CD4-positive, alpha-beta T cell treated with Interleukin-21 for 1 hour (primary cell): ENCODE data around the gene BARD1.
"Not testable (repeated sequence)": the region's sequence is repeated elsewhere in the genome, so short reads cannot be mapped to it uniquely, and the experiment has no call there.

Source experiments
- DNase-seq: peaks from one replicate; pipeline ENCODE4 v3.0.0-alpha.2; 2020

Gene BARD1

DNA sequence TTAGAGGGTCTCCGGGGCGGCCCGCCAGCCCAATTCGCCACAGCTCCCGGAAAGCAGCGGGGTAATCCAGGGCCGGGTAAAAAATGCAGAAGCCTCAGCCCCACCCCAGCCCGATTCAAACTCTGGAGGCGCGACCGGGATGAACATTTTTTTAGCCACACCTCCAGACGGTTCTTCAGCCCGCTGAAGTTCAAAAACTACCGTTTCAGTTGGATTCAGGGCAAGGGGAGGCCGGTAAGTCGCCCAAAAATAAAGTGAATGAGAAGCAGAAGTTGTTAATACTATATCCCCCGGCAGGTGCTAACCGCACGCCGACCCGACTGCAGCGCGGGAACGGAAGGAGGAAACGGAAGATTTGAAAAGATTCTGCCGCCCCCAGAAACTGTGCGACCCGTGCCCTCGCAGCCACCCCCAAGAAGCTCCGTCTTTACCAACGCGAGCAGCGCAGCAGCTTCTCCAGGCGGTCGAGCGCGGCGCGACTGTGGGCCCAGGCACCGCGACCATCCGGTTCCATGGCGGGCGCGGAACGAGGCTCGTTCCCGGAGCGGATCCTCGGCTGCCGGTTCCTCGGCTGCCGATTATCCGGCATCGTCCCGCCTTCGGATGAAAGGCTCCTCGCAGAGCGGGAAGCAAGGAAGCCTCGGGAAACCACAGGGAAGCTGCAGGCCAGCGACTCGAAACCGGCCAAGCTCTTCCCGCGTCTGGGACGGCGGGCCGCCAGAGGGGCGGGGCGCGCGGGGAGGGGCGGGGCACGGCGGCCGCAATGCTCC, at the start of gene BARD1:
Gene BARD1, minus strand, starts transcription at position 703 of the 770 bp plus-strand sequence. Its CDS starts 114 bp downstream, at position 589.
- DNase-seq, result peak; percentile 58

DNA sequence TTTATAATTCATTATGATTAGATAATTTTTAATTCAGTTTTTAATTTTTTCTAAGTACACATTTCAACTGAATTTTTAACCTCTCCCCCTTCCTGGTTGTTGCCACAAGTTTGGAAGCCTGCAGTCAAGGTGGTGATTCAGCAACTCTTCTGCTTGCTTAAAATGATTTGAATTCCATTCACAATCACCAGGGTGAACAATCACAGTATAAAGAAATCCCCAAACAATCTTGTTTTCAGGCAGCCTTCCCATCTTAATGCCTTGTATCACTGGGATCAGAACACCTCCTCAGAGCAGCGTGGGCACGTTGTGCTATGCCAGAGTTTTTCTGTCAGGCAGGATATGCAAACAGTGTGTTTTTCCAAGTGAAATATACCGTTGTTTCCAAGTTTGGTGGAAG, 46.7 kb upstream of the BARD1 start:
- DNase-seq, result no peak

DNA sequence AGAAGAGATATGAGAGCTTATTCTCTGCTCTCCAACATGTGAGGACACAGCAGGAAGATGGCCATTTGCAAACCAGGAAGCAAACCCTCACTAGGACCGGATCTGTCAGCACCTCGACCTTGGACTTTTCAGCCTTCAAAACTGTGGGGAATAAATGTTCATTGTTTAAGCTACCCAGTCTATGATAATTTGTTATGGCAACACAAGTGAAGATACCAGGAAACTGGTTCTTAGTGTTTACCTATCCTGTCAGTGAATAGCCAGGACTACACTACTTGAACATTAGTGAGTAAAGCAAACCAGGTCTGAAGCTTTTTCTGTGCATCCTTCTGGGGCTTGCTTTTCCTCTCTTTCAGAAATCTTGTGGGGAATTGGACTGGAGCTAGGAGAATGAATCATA, 44.4 kb upstream of the BARD1 start:
- DNase-seq, result no peak

DNA sequence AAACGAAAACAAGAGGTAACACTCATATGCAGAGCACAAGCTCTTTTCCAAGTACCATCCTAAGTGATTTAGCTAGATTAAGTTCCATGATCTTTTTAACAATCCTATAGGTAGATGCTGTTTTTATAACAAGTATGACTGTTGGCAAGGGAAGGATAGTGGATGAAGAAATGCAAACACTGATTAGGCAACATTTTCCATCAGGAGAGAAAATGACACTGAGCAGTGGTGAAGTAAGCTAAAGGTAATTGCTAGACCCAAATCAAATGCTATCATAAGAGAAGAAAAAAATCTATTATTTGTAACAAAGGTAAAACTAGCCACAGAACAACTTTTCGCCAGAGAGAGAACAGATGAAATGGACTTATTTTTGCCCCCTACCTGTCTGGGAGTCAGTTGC, 34.3 kb upstream of the BARD1 start:
- DNase-seq, result no peak

DNA sequence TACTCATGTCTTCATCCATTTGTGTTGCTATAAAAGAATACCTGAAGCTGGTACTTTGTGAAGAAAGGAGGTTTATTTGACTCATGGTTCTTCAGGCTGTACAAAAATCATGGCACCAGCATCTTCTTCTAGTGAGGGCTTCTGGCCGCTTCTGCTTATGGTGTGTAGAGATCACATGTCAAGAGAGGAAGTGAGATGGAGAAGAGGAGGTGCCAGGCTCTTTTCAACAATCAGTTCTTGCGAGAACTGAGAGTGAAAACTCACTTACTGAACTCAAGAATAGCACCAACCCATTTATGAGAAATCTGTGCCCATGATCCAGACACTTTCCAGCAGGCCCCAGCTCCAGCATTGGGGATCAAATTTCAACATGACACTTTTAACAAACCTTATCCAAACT, 30.0 kb upstream of the BARD1 start:
- DNase-seq, result no peak

DNA sequence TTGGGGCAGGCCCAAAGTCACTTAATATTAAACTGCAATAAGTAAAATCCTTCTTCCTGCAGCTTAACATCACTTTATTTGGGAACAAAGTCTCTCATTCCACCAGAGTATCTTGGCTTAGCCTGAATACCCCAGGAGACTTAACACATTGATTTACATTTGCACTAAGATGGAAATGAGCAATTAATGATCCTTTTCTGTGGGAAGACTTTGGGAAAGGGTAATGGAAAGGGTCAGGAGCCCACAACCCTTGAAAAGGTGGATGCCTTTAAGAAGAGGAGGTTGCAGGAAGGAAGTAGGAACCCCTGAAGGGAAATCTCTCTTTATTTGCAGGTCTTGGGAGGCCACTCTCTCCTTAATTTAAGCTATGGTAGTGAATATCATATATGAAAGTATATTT, 28.0 kb upstream of the BARD1 start:
- DNase-seq, result no peak

DNA sequence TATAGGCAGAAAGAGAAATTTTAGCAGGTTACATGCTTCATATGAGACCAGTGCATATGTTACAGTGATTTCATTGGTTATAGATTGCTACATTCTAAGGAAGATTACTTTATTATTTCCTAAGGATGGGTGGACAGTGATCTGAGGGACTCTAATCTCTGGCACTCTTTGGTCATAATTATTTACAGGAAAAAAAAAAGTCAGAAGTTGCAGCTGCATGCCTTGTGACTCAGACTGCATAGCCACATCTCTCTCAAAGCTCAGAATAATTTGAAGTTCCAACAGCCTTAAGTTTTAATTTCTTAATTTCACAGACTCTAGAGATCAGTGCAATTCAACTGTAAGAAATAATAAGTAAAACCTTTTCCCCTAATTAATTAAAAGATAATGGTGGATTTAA, 27.1 kb upstream of the BARD1 start:
- DNase-seq, result no peak

DNA sequence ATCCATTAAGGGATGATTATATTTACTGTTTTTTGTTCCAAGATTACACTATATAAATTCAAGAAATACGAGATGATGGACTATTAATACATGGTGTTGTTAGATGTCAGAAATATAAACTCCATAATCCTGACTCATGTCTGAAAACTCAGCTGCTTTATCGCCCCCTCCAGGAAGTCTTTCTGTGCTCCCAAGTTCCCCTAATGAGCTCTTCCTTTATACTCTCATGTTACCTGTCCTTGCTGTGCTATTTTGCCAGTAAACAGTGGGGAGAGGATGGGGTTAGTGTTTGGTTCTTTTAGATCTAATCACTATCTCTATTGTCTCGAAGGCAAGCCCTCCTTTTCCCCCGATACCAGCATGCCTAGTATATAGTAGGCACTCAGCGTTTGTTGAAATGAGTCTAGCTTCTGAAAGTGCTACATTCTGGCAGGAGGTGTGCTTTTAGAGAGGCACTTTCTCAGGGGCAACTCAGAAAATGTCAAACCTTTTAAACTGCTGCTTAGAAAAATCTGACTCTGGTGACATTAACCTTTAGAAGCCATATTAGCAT, 21.4 kb upstream of the BARD1 start:
- peak; percentile 17 for DNase-seq

DNA sequence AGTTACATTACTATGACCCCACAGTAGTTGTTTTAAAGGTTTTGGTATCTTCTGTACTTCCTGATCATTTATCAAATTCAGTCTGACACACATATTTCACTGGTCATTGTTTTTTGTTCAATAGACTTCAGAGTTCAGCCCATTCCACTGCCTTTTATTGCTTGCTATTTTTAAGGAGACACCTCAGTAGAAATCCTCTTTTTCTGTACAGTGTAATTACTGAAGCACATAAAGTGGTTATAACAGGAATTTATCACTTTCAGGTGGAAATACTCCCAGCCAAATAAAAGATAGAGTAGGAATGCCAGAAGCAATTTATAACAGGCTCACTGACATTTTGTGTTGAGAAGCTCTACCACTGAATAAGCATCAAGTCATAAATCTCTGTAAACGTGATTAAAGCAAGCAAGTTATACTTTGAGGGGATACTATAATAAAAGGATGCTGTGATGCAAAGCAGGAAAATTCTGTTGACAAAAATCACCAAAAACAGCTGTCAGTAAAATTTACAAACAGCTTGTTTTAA, 6.6 kb upstream of the BARD1 start:
- no peak for DNase-seq

DNA sequence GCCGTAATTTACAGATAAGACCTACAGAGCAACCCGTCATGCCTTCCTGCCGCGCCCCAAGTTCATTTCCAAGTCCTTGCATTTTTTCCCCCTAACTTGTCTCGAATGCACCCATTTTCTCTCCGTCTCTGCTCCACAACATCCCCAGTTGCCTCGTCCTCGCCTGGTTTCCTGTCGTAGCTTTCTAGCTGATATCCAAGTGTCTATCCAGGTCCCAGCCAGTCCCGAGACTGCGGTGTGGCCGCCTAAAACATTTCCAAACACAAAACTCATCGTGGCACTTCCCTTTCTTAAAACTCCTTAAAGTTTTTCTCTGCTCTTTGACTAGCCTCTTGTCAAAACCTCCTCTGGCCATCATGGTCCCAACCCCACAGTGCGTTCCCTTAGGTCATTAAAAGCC, 1.2 kb upstream of the BARD1 start:
- DNase-seq, result no peak

DNA sequence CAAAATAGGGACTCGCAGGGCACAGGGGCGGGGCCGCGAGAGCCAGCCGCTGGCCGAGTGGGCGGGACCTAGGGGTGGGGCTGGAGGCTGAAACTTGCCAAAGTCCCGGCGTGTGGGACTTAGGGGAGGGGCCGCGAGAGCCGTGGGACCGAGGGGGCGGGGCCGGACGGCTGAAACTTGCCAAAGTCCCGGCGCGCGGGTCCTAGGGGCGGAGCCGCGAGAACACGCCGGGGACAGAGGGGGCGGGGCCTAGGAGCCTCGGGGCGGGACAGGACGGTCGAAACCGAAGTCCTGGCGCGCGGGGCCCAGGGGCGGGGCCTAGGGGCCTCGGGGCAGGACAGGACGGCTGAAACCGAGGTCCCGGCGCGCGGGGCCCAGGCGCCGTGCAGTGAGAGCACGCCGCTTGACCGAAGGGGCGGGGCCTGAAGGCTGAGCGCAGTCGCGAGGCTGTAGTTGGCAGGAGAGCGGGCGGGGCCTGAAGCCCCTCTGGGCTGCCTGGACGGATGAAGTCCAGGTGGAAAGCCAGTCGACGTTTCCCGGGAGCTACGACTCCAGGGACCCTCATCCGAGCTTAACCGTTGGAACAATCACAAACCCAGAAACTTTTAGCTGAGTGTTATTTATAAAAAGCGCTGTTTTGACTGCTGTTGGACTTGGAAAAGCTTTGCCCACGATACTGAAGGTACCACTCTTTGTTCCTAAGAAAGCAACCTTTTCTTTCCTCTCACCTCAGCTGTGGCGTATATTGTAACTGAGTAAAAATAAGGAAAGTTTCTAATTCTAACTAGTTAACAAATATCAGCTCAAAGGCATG, 475 bp upstream of the BARD1 start:
- peak; percentile 98 for DNase-seq

DNA sequence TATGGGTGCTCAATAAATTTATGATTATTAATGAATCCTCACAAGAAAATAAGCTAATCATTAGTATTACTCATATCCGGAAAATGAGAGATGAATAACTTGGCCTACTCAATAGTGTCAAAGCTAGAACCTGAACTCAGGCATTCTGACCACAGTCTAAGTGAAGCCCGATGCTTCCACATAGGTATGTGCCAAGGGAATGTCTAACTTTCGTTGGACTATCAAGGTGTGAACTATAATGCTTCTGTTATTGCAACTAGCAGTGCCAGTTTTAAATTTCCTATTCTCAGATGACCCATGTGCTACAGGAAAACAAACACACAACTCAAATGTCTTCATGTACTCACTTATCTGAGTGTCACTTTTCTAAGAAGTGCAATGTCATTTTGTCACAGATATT, 1.8 kb downstream of the BARD1 start:
- DNase-seq, result no peak

DNA sequence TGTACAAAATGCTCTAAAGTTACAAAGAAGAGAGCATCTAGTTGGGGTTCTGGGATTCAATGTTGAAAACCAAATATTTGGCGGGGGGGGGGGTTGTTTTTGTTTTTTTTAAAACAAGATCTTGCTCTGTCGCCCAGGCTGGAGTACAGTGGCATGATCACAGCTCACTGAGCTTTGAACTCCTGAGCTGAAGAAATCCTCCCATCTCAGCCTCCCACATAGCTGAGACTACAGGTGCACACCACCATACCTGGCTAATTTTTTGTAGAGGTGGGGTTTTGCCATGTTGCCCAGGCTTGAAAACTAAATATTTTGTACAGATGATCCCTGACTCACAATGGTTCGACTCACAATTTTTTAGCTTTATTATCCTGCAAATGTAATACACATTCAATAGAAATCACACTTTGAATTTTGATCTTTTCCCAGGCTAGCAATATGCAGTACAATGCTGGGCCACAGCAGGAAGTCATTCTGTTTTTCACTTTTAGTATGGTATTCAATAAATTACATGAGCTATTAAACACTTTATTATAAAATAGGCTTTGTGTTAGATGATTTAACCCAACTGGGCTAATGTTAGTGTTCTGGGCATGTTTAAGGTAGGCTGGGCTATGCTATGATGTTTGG, 7.6 kb downstream of the BARD1 start:
- no peak for DNase-seq

DNA sequence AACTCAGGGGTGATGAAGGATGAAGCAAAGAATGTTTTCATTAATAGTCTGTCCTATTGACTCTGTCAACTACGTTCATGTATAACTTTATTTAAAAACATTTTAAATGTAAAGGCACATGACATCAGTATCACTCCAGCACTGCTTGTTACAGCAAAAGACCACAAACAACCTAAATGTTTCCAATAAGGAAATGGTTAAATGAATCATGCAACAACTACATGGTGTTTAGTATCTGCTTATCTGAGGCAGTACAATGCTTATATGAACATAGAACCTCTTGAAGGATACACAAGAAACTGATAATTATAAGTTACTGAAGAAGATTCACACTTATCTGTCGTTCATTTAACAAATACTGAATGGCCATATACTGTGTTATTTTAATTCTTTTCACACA, 8.4 kb downstream of the BARD1 start:
- DNase-seq, result no peak

DNA sequence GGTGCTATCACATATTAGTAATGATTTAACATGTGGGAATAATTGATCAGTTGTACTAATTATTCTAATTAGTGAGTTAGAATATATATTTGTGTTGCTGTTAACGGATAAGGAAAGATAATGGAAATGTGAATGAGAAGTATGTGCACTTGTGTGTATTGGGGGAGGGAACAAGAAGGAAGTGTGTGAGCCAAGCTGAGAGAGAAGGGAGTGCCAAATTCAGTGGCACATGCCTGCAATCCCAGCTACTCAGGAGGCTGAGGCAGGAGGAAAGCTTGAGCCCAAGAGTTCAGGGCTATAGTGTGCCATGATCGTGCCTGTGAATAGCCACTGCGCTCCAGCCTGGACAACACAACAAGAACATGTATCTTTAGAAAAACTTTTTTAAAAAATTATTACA, 9.3 kb downstream of the BARD1 start:
- DNase-seq, result no peak

DNA sequence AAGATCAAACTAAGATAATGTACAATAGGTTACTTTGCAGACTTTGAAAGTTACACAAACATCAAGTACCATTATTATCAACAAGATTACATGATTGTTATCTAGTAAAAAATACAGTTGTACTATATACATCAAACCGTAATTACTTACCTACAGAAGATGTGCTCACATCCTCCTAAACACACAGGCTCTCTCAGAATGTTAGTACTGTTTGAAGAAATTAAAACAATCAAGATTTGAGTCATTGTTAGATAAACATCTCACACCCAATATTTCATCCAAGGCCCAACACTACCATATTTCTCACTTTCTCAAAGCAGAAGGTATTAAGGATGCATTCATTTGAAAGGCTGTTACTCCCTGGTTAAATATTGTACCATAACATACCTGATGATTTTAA, 12.6 kb downstream of the BARD1 start:
- DNase-seq, result no peak

DNA sequence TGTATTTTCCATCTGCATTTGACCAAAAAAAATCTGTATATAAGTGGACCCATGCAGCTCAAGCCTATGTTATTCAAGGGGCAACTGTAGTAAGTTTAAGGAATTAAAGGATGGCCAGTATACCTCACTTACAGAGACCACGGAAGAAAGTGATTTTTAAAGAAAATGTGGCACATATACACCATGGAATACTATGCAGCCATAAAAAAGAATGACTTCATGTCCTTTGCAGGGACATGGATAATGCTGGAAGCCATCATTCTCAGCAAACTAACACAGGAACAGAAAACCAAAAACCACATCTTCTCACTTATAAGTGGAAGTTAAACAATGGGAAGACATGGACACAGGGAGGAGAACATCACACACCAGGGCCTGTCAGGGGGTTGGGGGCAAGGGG, 26.3 kb downstream of the BARD1 start:
- not testable (repeated sequence) for DNase-seq

DNA sequence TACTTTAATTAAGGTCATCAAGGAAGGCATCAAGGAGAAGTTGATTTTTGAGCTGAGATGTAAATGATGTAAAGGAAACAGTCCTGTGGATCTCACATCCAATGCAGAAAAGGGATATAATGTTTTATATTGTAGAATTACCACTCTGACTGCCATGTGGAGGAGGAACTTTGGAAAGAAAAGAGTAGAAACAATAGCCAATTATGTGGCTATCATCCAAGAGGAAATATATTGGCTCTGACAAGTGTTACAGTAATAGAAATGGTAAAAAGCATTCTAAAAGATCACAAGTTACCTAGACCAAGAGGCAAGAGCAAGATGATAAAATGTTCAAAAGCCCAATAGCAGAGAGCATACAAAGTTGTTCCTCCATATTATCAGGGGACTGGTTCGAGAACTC, 26.8 kb downstream of the BARD1 start:
- DNase-seq, result no peak

DNA sequence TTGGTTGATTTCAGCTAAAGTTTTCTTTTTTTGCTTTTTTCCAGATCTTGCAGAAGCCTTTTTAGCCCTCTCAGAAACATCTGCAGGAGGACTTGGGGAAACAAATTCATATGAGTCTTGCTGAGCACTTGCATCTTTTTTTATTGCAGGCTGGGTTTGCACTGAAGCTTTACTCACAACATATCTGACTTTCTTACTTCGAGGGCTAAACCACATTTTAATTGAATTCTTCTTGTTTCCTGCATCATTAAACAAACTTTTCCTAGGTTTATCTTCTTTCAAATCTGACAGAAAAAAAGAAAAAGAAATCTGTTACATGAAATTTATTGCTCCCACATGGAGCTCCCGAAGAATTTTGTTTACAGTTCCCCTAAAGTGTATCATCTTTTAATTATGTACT, 28.3 kb downstream of the BARD1 start:
- no peak for DNase-seq

DNA sequence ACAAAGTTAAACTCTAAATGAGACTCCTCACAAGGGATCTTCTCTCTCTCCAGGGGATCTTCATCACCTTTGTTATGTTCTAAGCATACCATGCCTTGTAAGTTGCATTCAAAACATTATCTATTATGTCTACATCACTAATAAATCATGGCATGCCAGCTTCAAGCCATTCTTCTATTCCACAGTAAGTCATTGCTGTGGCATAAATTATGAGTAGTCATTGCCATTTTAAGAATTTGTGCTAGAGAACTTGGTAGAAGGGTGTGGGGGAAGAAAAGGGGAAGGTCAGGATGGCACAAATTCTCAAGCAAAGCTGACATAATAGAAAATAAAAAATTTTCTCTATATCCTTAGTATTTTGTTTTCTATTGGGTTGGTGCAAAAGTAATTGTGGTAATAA, 33.5 kb downstream of the BARD1 start:
- no peak for DNase-seq

DNA sequence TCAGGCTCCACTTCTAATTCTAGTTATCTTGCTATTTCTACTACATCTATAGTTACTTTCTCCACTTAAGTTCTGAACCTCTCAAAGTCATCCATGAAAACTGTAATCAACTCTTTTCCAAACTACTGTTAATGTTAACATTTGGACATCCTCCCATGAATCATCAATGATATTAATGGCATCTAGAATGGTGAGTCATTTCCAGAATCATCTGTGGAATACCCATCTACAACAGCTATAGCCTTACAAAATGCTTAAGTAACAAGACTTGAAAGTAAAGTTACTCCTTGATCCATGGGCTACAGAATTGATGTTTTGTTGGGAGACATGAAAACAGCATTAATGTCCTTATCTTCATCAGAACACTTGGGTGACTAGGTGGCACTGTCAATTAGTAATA, 35.4 kb downstream of the BARD1 start:
- no peak for DNase-seq

DNA sequence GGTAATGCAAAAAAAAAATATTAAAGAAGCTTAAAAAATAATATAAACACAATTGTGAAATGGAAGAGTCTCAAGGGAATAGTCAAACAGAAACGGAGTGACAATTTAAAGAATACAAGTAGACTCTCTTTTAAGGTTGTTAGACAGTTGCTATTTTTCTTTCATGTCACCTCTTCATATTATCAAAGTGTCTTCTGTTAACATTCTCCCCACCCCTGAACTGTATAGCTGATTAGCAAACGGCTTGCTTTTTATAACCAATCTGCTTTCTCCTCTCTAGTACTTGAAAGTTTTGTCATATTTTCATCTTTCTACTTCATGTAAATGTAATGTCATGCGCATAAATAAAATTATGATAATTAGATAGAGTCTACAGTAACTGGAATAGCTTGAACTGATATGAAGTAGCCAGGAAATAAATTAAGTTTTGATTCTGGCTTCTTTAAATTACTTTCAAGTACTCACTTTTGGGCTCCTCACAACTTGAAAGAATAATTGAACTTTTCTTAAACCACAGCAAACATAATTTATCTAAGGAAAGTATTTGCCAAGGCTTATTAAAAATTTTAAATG, 37.0 kb downstream of the BARD1 start:
- DNase-seq, result no peak

DNA sequence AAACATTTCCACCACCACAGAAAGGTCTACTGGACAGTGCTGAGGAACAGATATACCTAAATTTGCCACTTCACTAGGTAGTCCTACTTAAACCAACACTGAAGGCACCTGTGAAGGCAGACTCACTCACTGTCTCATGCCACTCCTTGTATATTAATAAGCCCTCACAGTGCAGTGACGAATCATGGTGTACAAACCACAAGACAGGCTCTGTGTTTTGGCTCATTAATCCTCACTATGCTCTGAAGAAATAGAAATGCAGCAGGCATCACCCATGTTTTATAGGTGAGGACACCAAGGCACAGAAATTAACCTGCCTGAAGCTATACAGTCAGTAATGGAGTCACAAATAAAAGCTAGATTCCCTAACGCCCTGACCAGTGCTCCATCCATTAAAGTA, 44.3 kb downstream of the BARD1 start:
- no peak for DNase-seq
